ENCODE results near the gene SORCS1. TPM values are rescaled to one million over a fixed set of nuclear protein-coding genes. Genes with fewer than 3 reads are reported as not detected.

Gene SORCS1
- total and polyA plus RNA-seq, 2 donors (not counting 1 experiment from before 2014, with no cell fraction given) = not detected

DNA sequence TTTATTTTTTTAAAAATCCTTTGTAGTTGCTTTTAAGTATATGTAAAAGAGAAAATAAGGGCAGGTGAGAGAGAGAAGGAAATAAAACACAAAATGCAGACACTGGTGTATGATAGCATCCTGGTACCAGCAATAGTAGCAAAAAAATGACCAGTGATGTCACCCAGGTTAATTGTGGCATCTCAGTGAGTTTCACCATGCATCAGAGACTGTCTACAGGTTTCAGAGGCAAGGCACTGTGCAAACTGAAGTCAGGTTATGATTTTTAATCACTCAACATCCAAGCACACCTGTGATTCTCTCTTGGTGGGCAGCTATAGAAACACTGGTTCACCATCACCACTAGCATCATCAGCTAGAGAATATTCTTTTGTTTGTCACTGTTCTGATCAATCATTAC is 509.3 kb downstream of the SORCS1 start:
- Histone ChIP-seq H3K27ac (ENCODE audit: low read length in 2 of 2) (no peak overlapping the region), H3K9me3 (ENCODE audit: control extremely low read depth in 1 of 3, control insufficient read depth in 2 of 3, insufficient read depth in 1 of 3, low read length in 2 of 3) (no peaks in the 10 kb centered on the region), H4K20me1 (ENCODE audit: control insufficient read depth, insufficient read depth, low read length, poor library complexity, severe bottlenecking) (no peaks in the 10 kb centered on the region), H3K9ac (ENCODE audit: low read length) (no peak overlapping the region), H3K4me2 (replicated peaks; ENCODE audit: low read depth, low read length, poor library complexity, severe bottlenecking) (no peak overlapping the region), H3K4me3 (ENCODE audit: control extremely low read depth in 1 of 5, extremely low read depth in 1 of 5, insufficient read depth in 1 of 5, low read depth in 2 of 5, low read length in 4 of 5) (no peak overlapping the region), H3K36me3 (replicated peaks in 1 of 2; ENCODE audit: control extremely low read depth in 1 of 2, control insufficient read depth in 1 of 2, extremely low read depth in 1 of 2, insufficient read depth in 2 of 2, low read length in 1 of 2) (no peaks in the 10 kb centered on the region), H3K79me2 (ENCODE audit: control insufficient read depth, insufficient read depth, low read length) (no peaks in the 10 kb centered on the region), H2AFZ (ENCODE audit: insufficient read depth, low read depth, low read length, poor library complexity, severe bottlenecking) (no peak overlapping the region), H3K27me3 (replicated peaks in 1 of 4; ENCODE audit: control extremely low read depth in 1 of 4, control insufficient read depth in 3 of 4, insufficient read depth in 4 of 4, low read length in 3 of 4) (no peaks in the 10 kb centered on the region), H3K4me1 (ENCODE audit: control insufficient read depth in 2 of 2, insufficient read depth in 2 of 2, low read length in 2 of 2) (no peaks in the 10 kb centered on the region)
- no peak overlapping the region for H3K4me3 Mint-ChIP-seq
- no peak overlapping the region for H3K27ac Mint-ChIP-seq
- intact Hi-C loops (cut with micrococcal nuclease) = no loop called here
- no peak for TF ChIP-seq EZH2 (IDR thresholded peaks at IDR 0.05; ENCODE audit: borderline replicate concordance, insufficient read depth, low read depth, low read length, poor library complexity, severe bottlenecking)
- TF ChIP-seq, protein P1, sequence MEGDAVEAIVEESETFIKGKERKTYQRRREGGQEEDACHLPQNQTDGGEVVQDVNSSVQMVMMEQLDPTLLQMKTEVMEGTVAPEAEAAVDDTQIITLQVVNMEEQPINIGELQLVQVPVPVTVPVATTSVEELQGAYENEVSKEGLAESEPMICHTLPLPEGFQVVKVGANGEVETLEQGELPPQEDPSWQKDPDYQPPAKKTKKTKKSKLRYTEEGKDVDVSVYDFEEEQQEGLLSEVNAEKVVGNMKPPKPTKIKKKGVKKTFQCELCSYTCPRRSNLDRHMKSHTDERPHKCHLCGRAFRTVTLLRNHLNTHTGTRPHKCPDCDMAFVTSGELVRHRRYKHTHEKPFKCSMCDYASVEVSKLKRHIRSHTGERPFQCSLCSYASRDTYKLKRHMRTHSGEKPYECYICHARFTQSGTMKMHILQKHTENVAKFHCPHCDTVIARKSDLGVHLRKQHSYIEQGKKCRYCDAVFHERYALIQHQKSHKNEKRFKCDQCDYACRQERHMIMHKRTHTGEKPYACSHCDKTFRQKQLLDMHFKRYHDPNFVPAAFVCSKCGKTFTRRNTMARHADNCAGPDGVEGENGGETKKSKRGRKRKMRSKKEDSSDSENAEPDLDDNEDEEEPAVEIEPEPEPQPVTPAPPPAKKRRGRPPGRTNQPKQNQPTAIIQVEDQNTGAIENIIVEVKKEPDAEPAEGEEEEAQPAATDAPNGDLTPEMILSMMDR (IDR thresholded peaks at IDR 0.05) = no peak
- H3K27me3 Mint-ChIP-seq = no peaks in the 10 kb centered on the region
- no peaks in the 10 kb centered on the region for H3K4me1 Mint-ChIP-seq
- DNase-seq = no peak
- ATAC-seq (ENCODE audit: low read depth) = no peak
- POLR2A ChIA-PET = no interaction called here
- H3K9me3 Mint-ChIP-seq (ENCODE audit: insufficient read depth) = no peaks in the 10 kb centered on the region
- CTCF ChIA-PET = no interaction called here

GRCh38 chr10:106652279-106652678 is 512.2 kb downstream of the SORCS1 start:
- Histone ChIP-seq H3K4me2 (replicated peaks; ENCODE audit: low read depth, low read length, poor library complexity, severe bottlenecking) (no peak overlapping the region), H4K20me1 (ENCODE audit: control insufficient read depth, insufficient read depth, low read length, poor library complexity, severe bottlenecking) (no peaks in the 10 kb centered on the region), H2AFZ (ENCODE audit: insufficient read depth, low read depth, low read length, poor library complexity, severe bottlenecking) (no peak overlapping the region), H3K27me3 (replicated peaks in 1 of 4; ENCODE audit: control extremely low read depth in 1 of 4, control insufficient read depth in 3 of 4, insufficient read depth in 4 of 4, low read length in 3 of 4) (no peaks in the 10 kb centered on the region), H3K9me3 (ENCODE audit: control extremely low read depth in 1 of 3, control insufficient read depth in 2 of 3, insufficient read depth in 1 of 3, low read length in 2 of 3) (no peaks in the 10 kb centered on the region), H3K79me2 (ENCODE audit: control insufficient read depth, insufficient read depth, low read length) (no peaks in the 10 kb centered on the region), H3K4me3 (ENCODE audit: control extremely low read depth in 1 of 5, extremely low read depth in 1 of 5, insufficient read depth in 1 of 5, low read depth in 2 of 5, low read length in 4 of 5) (no peak overlapping the region), H3K9ac (ENCODE audit: low read length) (no peak overlapping the region), H3K36me3 (replicated peaks in 1 of 2; ENCODE audit: control extremely low read depth in 1 of 2, control insufficient read depth in 1 of 2, extremely low read depth in 1 of 2, insufficient read depth in 2 of 2, low read length in 1 of 2) (no peaks in the 10 kb centered on the region), H3K4me1 (ENCODE audit: control insufficient read depth in 2 of 2, insufficient read depth in 2 of 2, low read length in 2 of 2) (no peaks in the 10 kb centered on the region), H3K27ac (ENCODE audit: low read length in 2 of 2) (no peak overlapping the region)
- H3K4me1 Mint-ChIP-seq = no peaks in the 10 kb centered on the region
- no peak for ATAC-seq (ENCODE audit: low read depth)
- intact Hi-C loops (cut with micrococcal nuclease) = no loop called here
- DNase-seq = no peak
- H3K4me3 Mint-ChIP-seq = no peak overlapping the region
- CTCF ChIA-PET = no interaction called here
- H3K27ac Mint-ChIP-seq = no peak overlapping the region
- no peak for TF ChIP-seq EZH2 (IDR thresholded peaks at IDR 0.05; ENCODE audit: borderline replicate concordance, insufficient read depth, low read depth, low read length, poor library complexity, severe bottlenecking)
- TF ChIP-seq, protein P1 (IDR thresholded peaks at IDR 0.05) = no peak
- H3K27me3 Mint-ChIP-seq = no peaks in the 10 kb centered on the region
- H3K9me3 Mint-ChIP-seq (ENCODE audit: insufficient read depth) = no peaks in the 10 kb centered on the region
- whole genome bisulfite sequencing (ENCODE audit: insufficient coverage) = 87% methylated on average over 8 of the region's 9 CpGs
- POLR2A ChIA-PET = no interaction called here
